CD4-positive, alpha-beta T cell (primary cell): ENCODE data around the gene CNKSR3. TPM values are rescaled to one million over a fixed set of nuclear protein-coding genes. Genes with fewer than 3 reads are reported as not detected.

Source experiments
- ATAC-seq: fragments of 200-7000 bp; cut with Tn5 transposase; one replicate; pipeline ENCODE4 v1.10.0; 2022; ENCODE audit warnings: mild to moderate bottlenecking; ENCODE audit not compliant: poor library complexity
- CTCF ChIA-PET: fragments of 350-600 bp; sonication (Branson Sonifier 250); formaldehyde crosslinking; loops from one replicate; lab custom pipeline; 2021; ENCODE audit warnings: antibody characterized with exemption, inconsistent platforms; lab: Charles Lee
- POLR2A ChIA-PET: fragments of 350-600 bp; sonication (Branson Sonifier 250); formaldehyde crosslinking; loops from one replicate; lab custom pipeline; 2021; ENCODE audit warnings: antibody characterized with exemption, inconsistent platforms; lab: Charles Lee
- DNase-seq, 14 experiments: peaks; one replicate each; pipeline ENCODE4 v3.0.0-alpha.2; 2013 to 2020; ENCODE audit warnings: mixed read lengths in 2 of 14
- H3K27ac ChIP-seq, 2 donors: one replicate each; pipeline versions ENCODE4 v1.5.1 to v1.7.0; 2013; ENCODE audit warnings: low read length in 2 of 2, low read depth in 1 of 2, mild to moderate bottlenecking in 1 of 2
- H3K27me3 ChIP-seq, 2 experiments: 1 replicate in 1 of 2; 2 replicates in 1 of 2; pipeline versions ENCODE4 v1.6.1 to v1.7.0; 2013; ENCODE audit warnings: low read length in 2 of 2, control low read depth in 1 of 2, mild to moderate bottlenecking in 1 of 2, moderate library complexity in 1 of 2; ENCODE audit not compliant: insufficient read depth in 2 of 2, control insufficient read depth in 1 of 2
- H3K36me3 ChIP-seq: one replicate; pipeline ENCODE4 v1.6.1; 2013; ENCODE audit warnings: low read length, control low read depth; ENCODE audit not compliant: insufficient read depth
- H3K4me1 ChIP-seq: one replicate; pipeline ENCODE4 v1.6.1; 2013; ENCODE audit warnings: low read length, control low read depth; ENCODE audit not compliant: insufficient read depth
- H3K4me3 ChIP-seq: one replicate; pipeline ENCODE4 v1.5.1; 2013; ENCODE audit warnings: mild to moderate bottlenecking, low read length, moderate library complexity
- H3K9me3 ChIP-seq, 2 experiments: 1 replicate in 1 of 2; 2 replicates in 1 of 2; pipeline versions ENCODE4 v1.6.1 to v1.7.0; 2013; ENCODE audit warnings: low read length in 2 of 2, mild to moderate bottlenecking in 2 of 2, control low read depth in 1 of 2, moderate library complexity in 1 of 2; ENCODE audit not compliant: control insufficient read depth in 1 of 2, insufficient read depth in 1 of 2
- H3K27ac Mint-ChIP-seq: one replicate; pipeline ENCODE4 v1.8.0; 2020; ENCODE audit warnings: mixed read lengths
- H3K27me3 Mint-ChIP-seq: one replicate; pipeline ENCODE4 v1.8.0; 2021; ENCODE audit warnings: mixed read lengths
- H3K36me3 Mint-ChIP-seq: one replicate; pipeline ENCODE4 v1.8.0; 2021; ENCODE audit warnings: low read depth, mixed read lengths
- H3K4me1 Mint-ChIP-seq: one replicate; pipeline ENCODE4 v1.8.0; 2021; ENCODE audit warnings: low read depth, mixed read lengths
- H3K4me3 Mint-ChIP-seq: one replicate; pipeline ENCODE4 v1.8.0; 2020; ENCODE audit warnings: mild to moderate bottlenecking, mixed read lengths
- H3K9me3 Mint-ChIP-seq: one replicate; pipeline ENCODE4 v1.8.0; 2020; ENCODE audit warnings: mixed read lengths
- CTCF ChIP-seq: fragments of 200-600 bp; IDR thresholded peaks from one replicate; pipeline ENCODE4 v1.8.0; 2022; ENCODE audit warnings: antibody characterized with exemption, mild to moderate bottlenecking
- intact Hi-C, 2 experiments: fragments of 100-400 bp; cut with DNase I in 1 of 2; cut with micrococcal nuclease in 1 of 2; formaldehyde crosslinking; loops; one replicate each; pipeline versions ENCODE4 v1.15.1 to v1.9.0; 2023 to 2025; cut with DNase I, micrococcal nuclease
- total RNA-seq, 174 experiments: library from RNA in 2 of 174; stranded (reverse) in 2 of 174; gene quantifications; one replicate each; pipeline ENCODE4 v1.2.3 and lab custom pipeline; 2021 to 2026

Gene CNKSR3
- total RNA-seq, 2 experiments from 2014 or later, result 0.14 TPM; not detected in 1

DNA sequence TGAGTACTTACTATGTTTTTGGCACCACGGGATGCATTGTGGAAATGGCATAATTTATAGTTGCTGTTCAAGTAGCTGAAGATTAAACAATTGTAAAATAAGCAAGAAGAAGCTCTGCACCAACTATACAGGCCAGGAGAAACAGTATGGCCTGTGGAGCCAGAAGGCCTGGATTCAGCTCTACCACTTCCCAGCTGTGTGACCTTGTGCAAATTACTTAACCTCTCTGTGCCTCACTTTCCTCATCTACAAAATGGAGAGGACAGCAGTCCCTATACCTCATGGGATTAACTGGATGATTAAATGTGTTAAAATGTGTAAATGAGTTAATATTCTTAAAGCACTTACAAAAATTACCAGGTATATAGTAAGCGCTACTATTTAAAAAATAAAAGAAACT is 49.1 kb downstream of the CNKSR3 start:
- H3K27me3 Mint-ChIP-seq, result no peaks in the 10 kb centered on the region
- no peaks in the 10 kb centered on the region for H3K36me3 Mint-ChIP-seq
- ATAC-seq (no peak), DNase-seq (no peak)
- ChIA-PET POLR2A (no interaction called here), CTCF (no interaction called here)
- H3K27ac Mint-ChIP-seq, result no peak overlapping the region
- no peak overlapping the region for H3K27ac ChIP-seq
- no peaks in the 10 kb centered on the region for H3K4me1 ChIP-seq
- H3K4me3 Mint-ChIP-seq, result no peak overlapping the region
- H3K36me3 ChIP-seq, result no peaks in the 10 kb centered on the region
- TF ChIP-seq CTCF, result no peak
- H3K4me1 Mint-ChIP-seq, result no peaks in the 10 kb centered on the region
- H3K4me3 ChIP-seq, result no peak overlapping the region
- no peaks in the 10 kb centered on the region for H3K9me3 ChIP-seq
- H3K9me3 Mint-ChIP-seq, result no peaks in the 10 kb centered on the region
- intact Hi-C loops, result no loop called here
- no peaks in the 10 kb centered on the region for H3K27me3 ChIP-seq

DNA sequence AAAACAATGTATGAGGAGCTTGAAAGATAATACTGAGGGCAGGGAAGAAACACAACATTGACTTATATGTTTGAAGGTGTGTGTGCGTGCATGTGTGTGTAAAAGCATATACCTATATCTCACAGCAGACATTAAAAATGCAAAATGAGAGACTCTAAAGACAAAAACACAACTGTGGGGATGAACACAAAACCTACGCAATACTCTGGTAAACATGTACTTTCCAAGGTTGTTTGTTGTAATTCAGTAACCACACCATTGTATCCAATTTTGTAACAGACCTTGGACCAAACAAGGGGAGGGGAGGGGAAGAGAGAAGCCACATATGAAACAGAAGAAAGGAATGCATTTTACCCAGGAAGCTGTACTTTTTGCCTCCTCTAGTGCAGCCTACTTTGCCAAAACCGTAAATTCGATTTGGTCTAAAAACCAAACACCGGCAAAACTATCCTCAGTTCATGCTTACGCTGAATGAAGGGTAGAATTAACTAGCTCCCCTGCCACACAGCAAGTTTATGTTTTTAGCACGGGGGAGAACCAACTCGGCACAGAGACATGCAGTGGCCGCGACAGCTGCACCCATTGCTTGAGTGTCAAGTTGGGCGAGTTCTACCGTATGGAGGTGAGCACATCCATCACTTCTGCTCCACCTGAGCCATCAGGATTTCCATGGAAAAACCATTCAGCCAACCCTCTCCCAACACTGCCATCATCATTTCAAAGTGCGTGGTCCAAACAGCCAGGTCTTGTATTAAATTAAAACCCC is 50.0 kb downstream of the CNKSR3 start:
- H3K27ac ChIP-seq, result no peak overlapping the region
- no peaks in the 10 kb centered on the region for H3K4me1 ChIP-seq
- H3K27me3 Mint-ChIP-seq, result no peaks in the 10 kb centered on the region
- ChIA-PET CTCF (no interaction called here), POLR2A (no interaction called here)
- H3K36me3 Mint-ChIP-seq, result no peaks in the 10 kb centered on the region
- TF ChIP-seq CTCF, result no peak
- DNase-seq, result no peak
- no peak for ATAC-seq
- H3K9me3 Mint-ChIP-seq, result no peaks in the 10 kb centered on the region
- H3K36me3 ChIP-seq, result no peaks in the 10 kb centered on the region
- no peaks in the 10 kb centered on the region for H3K9me3 ChIP-seq
- H3K27ac Mint-ChIP-seq, result no peak overlapping the region
- H3K4me3 Mint-ChIP-seq, result no peak overlapping the region
- no peaks in the 10 kb centered on the region for H3K27me3 ChIP-seq
- no peak overlapping the region for H3K4me3 ChIP-seq
- intact Hi-C loops, result no loop called here
- H3K4me1 Mint-ChIP-seq, result no peaks in the 10 kb centered on the region

DNA sequence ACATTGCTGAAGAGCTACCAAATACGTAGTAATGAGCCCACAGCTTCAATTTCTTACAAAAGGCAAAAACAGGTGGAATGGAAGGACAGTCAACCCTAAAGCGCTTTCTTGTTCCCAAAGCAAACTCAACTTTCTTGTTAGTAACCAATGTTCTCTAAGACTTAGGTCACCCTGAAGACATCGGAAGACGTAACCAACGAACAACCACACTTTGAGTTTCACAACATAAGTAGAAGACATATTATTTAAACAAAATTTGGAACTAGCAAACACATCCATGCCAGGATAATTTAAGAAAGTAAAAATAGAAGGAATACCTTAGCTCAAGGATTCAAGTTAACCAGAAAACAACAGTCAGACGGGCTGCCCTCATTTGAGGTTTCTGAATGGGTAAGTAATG is 51.0 kb downstream of the CNKSR3 start:
- no peak for TF ChIP-seq CTCF
- Mint-ChIP-seq H3K4me1 (no peaks in the 10 kb centered on the region), H3K27ac (no peak overlapping the region), H3K9me3 (no peaks in the 10 kb centered on the region), H3K4me3 (no peak overlapping the region), H3K27me3 (no peaks in the 10 kb centered on the region), H3K36me3 (no peaks in the 10 kb centered on the region)
- Histone ChIP-seq H3K27ac (no peak overlapping the region), H3K4me3 (no peak overlapping the region), H3K9me3 (no peaks in the 10 kb centered on the region), H3K36me3 (no peaks in the 10 kb centered on the region), H3K27me3 (no peaks in the 10 kb centered on the region), H3K4me1 (no peaks in the 10 kb centered on the region)
- ChIA-PET CTCF (interaction anchor here (0.6 kb wide), 1 partner anchor 23 kb away, joined by 4 read pairs; no protein-coding TSS in a partner anchor), POLR2A (no interaction called here)
- no peak for DNase-seq
- ATAC-seq, result no peak
- intact Hi-C loops, result no loop called here
